Spleen (tissue), 3 donors: Measurements from ENCODE around the gene CUTA.

Experiments used
- POLR2A ChIP-seq, 3 donors: fragments of 450-650 bp; IDR thresholded peaks; one replicate each; pipeline ENCODE4 v1.5.1; 2017; ENCODE audit warnings: antibody characterized with exemption in 3 of 3, mild to moderate bottlenecking in 1 of 3
- POLR2AphosphoS5 ChIP-seq, 3 donors: sonication (generic); formaldehyde crosslinking; IDR thresholded peaks; one replicate each; pipeline ENCODE4 v1.5.1; 2017; ENCODE audit warnings: antibody characterized with exemption in 3 of 3

- no peak for TF ChIP-seq POLR2AphosphoS5 (IDR thresholded peaks at IDR 0.05)
- no peak for TF ChIP-seq POLR2A (IDR thresholded peaks at IDR 0.05)
Measured at GRCh38 chr6:33442283-33442682, 24.4 kb upstream of the CUTA start.
